ENCODE measurements around the gene POU2F1.
"Not testable (repeated sequence)": the region's sequence is repeated elsewhere in the genome, so short reads cannot be mapped to it uniquely, and the experiment has no call there.

- not testable (repeated sequence) for TF ChIP-seq CTCF, POLR2A (IDR thresholded peaks at IDR 0.05)
Observed at GRCh38 chr1:167319206-167319605, 98.5 kb downstream of the POU2F1 start.

Data from thyroid gland (tissue), 4 donors.